ENCODE results near the gene DST.

DNA sequence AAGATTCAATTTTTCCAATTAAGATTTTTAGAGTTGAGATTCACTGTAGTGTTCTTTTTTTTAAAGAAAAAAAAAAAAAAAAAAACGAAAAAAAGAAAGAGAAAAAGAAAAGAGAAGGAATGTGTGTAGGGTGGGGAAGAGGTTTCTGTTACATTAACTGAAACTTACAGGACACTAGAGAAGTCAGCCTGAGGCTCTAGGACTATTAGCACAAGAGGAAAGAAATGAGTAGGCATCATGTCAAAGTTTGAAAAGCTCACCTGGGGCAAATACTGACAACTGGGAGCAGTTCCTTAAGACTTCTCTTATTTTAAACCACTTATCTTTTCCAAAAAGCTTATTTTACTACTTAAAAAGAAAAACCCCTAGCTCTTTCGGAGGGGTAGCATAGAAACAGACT is 185.9 kb downstream of the DST start:
- TF ChIP-seq EP300 (IDR thresholded peaks at IDR 0.05; ENCODE audit: borderline replicate concordance in 1 of 2, low read depth in 1 of 2, low read length in 1 of 2) = no peak
- no peak for TF ChIP-seq GATA2 (CRISPR knock-in tag; IDR thresholded peaks at IDR 0.05)
- no peak for TF ChIP-seq FOXJ3 (CRISPR knock-in tag; IDR thresholded peaks at IDR 0.05)
- TF ChIP-seq, protein P1, sequence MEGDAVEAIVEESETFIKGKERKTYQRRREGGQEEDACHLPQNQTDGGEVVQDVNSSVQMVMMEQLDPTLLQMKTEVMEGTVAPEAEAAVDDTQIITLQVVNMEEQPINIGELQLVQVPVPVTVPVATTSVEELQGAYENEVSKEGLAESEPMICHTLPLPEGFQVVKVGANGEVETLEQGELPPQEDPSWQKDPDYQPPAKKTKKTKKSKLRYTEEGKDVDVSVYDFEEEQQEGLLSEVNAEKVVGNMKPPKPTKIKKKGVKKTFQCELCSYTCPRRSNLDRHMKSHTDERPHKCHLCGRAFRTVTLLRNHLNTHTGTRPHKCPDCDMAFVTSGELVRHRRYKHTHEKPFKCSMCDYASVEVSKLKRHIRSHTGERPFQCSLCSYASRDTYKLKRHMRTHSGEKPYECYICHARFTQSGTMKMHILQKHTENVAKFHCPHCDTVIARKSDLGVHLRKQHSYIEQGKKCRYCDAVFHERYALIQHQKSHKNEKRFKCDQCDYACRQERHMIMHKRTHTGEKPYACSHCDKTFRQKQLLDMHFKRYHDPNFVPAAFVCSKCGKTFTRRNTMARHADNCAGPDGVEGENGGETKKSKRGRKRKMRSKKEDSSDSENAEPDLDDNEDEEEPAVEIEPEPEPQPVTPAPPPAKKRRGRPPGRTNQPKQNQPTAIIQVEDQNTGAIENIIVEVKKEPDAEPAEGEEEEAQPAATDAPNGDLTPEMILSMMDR (IDR thresholded peaks at IDR 0.05) = no peak
- TF ChIP-seq, protein P2, sequence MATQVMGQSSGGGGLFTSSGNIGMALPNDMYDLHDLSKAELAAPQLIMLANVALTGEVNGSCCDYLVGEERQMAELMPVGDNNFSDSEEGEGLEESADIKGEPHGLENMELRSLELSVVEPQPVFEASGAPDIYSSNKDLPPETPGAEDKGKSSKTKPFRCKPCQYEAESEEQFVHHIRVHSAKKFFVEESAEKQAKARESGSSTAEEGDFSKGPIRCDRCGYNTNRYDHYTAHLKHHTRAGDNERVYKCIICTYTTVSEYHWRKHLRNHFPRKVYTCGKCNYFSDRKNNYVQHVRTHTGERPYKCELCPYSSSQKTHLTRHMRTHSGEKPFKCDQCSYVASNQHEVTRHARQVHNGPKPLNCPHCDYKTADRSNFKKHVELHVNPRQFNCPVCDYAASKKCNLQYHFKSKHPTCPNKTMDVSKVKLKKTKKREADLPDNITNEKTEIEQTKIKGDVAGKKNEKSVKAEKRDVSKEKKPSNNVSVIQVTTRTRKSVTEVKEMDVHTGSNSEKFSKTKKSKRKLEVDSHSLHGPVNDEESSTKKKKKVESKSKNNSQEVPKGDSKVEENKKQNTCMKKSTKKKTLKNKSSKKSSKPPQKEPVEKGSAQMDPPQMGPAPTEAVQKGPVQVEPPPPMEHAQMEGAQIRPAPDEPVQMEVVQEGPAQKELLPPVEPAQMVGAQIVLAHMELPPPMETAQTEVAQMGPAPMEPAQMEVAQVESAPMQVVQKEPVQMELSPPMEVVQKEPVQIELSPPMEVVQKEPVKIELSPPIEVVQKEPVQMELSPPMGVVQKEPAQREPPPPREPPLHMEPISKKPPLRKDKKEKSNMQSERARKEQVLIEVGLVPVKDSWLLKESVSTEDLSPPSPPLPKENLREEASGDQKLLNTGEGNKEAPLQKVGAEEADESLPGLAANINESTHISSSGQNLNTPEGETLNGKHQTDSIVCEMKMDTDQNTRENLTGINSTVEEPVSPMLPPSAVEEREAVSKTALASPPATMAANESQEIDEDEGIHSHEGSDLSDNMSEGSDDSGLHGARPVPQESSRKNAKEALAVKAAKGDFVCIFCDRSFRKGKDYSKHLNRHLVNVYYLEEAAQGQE (IDR thresholded peaks at IDR 0.05; ENCODE audit: low read depth, low read length) = no peak
- no peak for TF ChIP-seq POLR2AphosphoS5 (IDR thresholded peaks at IDR 0.05; ENCODE audit: low read depth, low read length)
- TF ChIP-seq, protein P3, sequence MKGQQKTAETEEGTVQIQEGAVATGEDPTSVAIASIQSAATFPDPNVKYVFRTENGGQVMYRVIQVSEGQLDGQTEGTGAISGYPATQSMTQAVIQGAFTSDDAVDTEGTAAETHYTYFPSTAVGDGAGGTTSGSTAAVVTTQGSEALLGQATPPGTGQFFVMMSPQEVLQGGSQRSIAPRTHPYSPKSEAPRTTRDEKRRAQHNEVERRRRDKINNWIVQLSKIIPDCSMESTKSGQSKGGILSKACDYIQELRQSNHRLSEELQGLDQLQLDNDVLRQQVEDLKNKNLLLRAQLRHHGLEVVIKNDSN (IDR thresholded peaks at IDR 0.05; ENCODE audit: borderline replicate concordance, low read depth) = no peak

Data from SK-N-SH (cell line).